Measurements from ENCODE around the gene SMCR8. TPM values are rescaled to one million over a fixed set of nuclear protein-coding genes. Genes with fewer than 3 reads are reported as not detected.
"Not testable (repeated sequence)": the region's sequence is repeated elsewhere in the genome, so short reads cannot be mapped to it uniquely, and the experiment has no call there.

The SMCR8 gene
- total RNA-seq, 1 donor from 2014 or later, result 17.3 TPM

DNA sequence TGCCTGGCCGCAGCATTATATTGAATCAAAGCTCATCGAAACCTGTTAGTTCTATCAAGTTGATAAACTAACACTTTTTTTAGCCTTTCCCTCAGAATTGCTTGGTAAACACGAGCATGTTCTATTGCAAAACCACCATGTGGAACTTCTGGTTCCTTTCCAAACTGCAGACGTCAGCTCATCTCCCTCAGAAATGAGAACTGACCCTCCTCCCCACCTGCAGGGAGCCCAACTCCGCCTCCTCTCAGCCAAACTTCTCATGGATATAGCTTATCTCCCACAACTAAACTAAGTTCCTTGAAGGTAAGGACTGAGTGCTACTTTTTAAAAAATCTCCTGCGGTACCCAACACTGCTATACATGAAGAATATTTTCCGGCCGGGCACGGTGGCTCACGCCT is 41.5 kb downstream of the SMCR8 start:
- Mint-ChIP-seq H3K4me1 (peaks cover 2% of the 10 kb centered on the region), H3K27me3 (no peaks in the 10 kb centered on the region), H3K4me3 (no peak overlapping the region), H3K9me3 (no peaks in the 10 kb centered on the region), H3K36me3 (ENCODE audit: low read depth) (peaks cover 31% of the 10 kb centered on the region), H3K27ac (no peak overlapping the region)
- no peak for DNase-seq
- intact Hi-C loops (cut with micrococcal nuclease), result no loop called here

DNA sequence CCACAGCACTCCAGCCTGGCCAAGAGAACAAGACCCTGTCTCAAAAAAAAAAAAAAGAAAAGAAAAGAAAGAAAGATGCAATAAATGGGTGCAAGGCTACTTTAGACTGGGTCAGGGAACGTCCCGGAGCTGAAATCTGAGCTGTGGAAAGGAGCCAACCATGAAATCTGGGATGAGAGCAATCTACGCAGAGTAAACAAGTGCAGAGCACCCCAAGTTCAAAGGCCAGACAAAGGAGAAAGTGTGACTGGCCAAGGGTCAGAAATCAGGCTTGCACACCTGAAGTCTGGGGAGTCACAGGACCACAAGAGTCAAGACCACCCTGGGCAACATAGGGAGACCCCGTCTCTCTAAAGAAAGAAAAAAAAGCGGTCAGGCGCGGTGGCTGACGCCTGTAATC is 45.4 kb downstream of the SMCR8 start:
- Mint-ChIP-seq H3K9me3 (no peaks in the 10 kb centered on the region), H3K36me3 (ENCODE audit: low read depth) (peaks cover 16% of the 10 kb centered on the region), H3K4me1 (peaks cover 15% of the 10 kb centered on the region), H3K27me3 (no peaks in the 10 kb centered on the region), H3K4me3 (peak overlapping the region; percentile 3), H3K27ac (peak overlapping the region; percentile 45)
- intact Hi-C loops (cut with micrococcal nuclease), result loop anchor here (5.0 kb wide), 2 partner anchors 43 to 103 kb away; partner anchors contain the start of genes FLII and SMCR8
- DNase-seq, result no peak

DNA sequence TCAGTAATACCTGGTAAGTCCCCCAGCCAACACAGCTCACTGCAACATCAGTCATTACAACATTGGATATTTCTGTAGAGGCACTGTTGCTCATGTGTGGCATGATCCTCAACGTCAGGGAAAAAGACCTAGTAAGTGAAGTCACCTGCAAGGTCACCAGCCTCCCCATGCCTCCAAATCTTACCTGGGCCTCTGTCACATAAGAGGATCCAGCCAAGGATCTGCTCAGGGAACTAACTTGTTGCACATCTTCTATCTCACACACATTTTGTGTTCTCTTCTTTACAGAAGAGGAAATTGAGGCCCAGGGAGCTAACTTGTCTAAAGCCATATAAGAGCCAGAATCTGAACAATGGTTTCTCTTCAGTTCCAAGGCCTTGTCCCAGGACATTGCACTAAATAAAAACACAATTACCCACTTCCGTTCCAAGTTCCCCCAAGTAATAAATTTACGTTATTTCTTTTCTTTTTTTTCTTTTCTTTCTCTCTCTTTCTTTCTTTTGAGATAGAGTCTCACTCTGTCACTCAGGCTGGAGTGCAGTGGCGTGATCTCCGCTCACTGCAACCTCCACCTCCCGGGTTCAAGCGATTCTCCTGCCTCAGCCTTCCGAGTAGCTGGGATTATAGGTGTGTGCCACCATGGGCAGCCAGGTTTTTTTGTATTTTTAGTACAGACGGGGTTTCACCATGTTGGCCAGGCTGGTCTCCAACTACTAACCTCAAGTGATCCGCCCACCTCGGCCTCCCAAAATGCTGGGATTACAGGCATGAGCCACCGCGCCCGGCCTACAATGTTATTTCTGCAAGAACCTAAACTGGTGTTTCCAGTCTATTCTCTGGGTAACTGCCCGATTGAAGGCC is 47.0 kb downstream of the SMCR8 start:
- no peaks in the 10 kb centered on the region for H3K27me3 Mint-ChIP-seq
- peaks cover 15% of the 10 kb centered on the region for H3K4me1 Mint-ChIP-seq
- H3K4me3 Mint-ChIP-seq, result peak overlapping the region; percentile 93
- peaks cover 11% of the 10 kb centered on the region for H3K36me3 Mint-ChIP-seq (ENCODE audit: low read depth)
- H3K27ac Mint-ChIP-seq, result peak overlapping the region; percentile 65
- no peaks in the 10 kb centered on the region for H3K9me3 Mint-ChIP-seq
- DNase-seq, result peak; percentile 62
- intact Hi-C loops (cut with micrococcal nuclease), result loop anchor here (5.0 kb wide), 2 partner anchors 45 to 105 kb away; partner anchors contain the start of genes FLII and SMCR8

DNA sequence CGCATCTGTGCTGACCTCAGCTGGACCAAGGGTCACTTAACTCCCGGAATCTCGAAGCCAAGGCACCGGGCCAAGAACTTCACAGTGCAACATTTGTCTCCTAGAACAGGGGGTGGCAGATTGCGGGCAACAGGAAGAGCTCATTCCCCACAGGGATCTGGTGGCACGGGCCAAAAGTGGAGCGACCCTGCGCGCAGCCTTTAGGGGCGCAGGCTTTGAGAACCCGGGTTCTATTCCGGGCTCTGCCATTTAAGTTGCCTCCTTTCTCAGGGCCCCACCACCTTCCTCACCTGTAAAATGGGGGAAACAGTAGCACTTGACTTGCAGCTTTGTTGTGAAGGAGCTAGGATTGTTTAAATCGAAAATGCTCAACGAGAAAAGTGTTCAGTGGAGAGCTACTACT is 47.6 kb downstream of the SMCR8 start:
- Mint-ChIP-seq H3K9me3 (no peaks in the 10 kb centered on the region), H3K36me3 (ENCODE audit: low read depth) (peaks cover 11% of the 10 kb centered on the region), H3K4me1 (peaks cover 15% of the 10 kb centered on the region), H3K4me3 (peak overlapping the region; percentile 93), H3K27me3 (no peaks in the 10 kb centered on the region), H3K27ac (peak overlapping the region; percentile 65)
- intact Hi-C loops (cut with micrococcal nuclease), result loop anchor here (5.0 kb wide), 2 partner anchors 45 to 105 kb away; partner anchors contain the start of genes FLII and SMCR8
- peak; percentile 71 for DNase-seq

DNA sequence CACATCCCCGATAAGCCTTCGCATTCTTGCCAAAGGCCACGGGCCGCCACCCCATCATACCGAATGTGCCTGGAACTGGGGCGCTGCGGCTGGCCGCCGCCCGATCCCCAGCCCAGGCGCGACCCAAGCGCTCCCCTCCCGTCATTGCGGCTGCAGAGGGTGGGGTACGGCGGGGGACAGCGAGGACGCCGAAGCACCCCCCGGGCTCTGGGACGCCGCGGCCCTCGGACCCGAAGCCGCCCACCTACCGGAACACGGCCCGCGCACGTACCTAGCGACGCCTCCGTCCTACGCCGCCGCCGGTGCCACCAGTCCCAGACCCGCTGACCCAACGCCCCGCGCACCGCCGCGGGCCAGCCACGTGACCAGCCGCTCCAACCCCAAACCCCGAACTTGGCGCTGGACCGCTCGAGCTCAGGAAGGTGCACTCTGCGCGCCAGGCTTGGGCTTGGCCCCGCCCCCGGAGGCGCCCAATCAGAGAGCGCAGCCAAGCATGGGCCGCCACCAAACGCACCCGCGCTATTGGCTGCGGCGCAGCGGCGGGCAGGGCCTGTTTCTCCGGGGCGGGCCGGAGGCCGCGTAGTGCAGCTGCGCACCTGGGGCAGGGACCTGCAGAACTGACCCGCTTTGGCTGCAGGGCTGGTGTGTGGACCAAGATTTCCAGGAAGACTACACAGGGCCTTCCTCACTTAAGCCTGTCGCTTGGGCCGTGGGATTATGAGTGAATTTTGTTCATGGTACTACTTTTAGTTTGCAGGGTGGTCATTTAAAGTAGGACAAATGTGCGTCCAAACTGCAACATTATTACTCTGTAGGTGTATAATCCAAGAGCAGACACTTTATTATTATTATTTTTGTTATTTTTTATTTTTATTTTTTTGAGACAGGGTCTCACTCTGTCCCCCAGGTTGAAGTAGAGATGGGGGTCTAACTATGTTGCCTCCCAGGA is 48.3 kb downstream of the SMCR8 start, which contains the start of gene SHMT1:
Gene SHMT1, minus strand, starts transcription at position 450 of the 949 bp plus-strand sequence. CDS start 7,569 bp downstream, outside the sequence.
- Mint-ChIP-seq H3K4me1 (peaks cover 15% of the 10 kb centered on the region), H3K4me3 (peak within 1 kb of the TSS; percentile 93), H3K27me3 (no peaks in the 10 kb centered on the region), H3K9me3 (no peaks in the 10 kb centered on the region), H3K27ac (peak within 1 kb of the TSS; percentile 91), H3K36me3 (ENCODE audit: low read depth) (peaks cover 11% of the 10 kb centered on the region)
- intact Hi-C loops (cut with micrococcal nuclease), result loop anchor here (5.0 kb wide), 2 partner anchors 46 to 106 kb away; partner anchors contain the start of genes FLII and SMCR8
- peak; percentile 98 for DNase-seq

DNA sequence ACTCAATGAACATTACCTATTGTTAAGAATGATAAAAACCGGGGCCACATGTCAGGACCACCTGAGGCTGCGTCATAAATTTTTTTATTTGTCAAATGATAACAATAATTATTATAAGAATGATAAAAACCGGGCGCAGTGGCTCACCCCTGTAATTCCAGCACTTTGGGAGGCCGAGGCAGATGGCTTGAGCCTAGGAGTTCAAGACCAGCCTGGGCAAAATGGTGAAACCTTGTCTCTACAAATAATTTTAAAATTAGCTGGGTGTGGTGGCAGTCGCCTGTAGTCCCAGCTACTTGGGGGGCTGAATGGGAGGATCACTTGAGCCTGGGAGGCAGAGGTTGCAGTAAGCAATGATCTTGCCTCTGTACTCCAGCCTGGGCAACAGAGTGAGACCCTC is 49.1 kb downstream of the SMCR8 start:
- Mint-ChIP-seq H3K9me3 (no peaks in the 10 kb centered on the region), H3K27ac (no peak overlapping the region), H3K4me1 (peaks cover 14% of the 10 kb centered on the region), H3K27me3 (no peaks in the 10 kb centered on the region), H3K4me3 (no peak overlapping the region), H3K36me3 (ENCODE audit: low read depth) (peaks cover 10% of the 10 kb centered on the region)
- intact Hi-C loops (cut with micrococcal nuclease), result loop anchor here (5.0 kb wide), 2 partner anchors 47 to 107 kb away; partner anchors contain the start of genes FLII and SMCR8
- no peak for DNase-seq

DNA sequence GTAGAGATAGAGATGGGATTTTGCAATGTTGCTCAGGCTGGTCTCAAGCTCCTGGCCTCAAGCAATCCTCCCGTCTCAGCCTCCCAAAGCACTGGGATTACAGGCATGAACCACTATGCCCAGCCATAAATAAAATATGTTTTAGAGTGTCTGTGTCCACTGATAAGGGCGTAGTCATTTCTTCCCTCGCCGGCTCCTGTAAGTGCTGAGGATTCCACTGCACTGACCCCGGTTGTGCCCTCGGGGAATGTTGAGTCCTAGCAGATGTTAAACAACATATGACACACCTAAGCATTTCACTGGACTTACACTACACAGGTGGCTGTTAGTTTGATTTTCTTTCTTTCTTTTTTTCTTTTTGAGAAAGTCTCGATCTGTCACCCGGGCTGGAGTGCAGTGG is 53.9 kb downstream of the SMCR8 start:
- peaks cover 23% of the 10 kb centered on the region for H3K27me3 Mint-ChIP-seq
- H3K27ac Mint-ChIP-seq, result no peak overlapping the region
- H3K9me3 Mint-ChIP-seq, result no peaks in the 10 kb centered on the region
- DNase-seq, result no peak
- intact Hi-C loops (cut with micrococcal nuclease), result no loop called here
- no peak overlapping the region for H3K4me3 Mint-ChIP-seq
- H3K4me1 Mint-ChIP-seq, result peaks cover 2% of the 10 kb centered on the region
- H3K36me3 Mint-ChIP-seq (ENCODE audit: low read depth), result no peaks in the 10 kb centered on the region

DNA sequence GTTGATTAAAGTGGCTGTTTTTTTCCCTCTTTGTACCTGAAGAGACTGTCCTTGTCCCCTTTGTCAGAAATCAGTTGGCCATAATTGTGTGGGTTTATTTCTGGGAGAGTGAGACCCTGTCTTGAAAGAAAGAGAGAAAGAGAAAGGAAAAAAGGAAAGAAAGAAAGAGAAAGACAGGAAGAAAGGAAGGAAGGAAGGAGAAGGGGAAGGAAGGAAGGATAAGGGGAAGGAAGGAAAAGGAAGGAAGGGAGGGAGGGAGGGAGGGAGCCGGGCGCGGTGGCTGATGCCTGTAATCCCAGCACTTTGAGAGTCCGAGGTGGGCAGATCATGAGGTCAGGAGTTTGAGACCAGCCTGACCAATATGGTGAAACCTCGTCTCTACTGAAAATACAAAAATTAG is 55.7 kb downstream of the SMCR8 start:
- no peak overlapping the region for H3K4me3 Mint-ChIP-seq
- H3K9me3 Mint-ChIP-seq, result no peaks in the 10 kb centered on the region
- no peak overlapping the region for H3K27ac Mint-ChIP-seq
- DNase-seq, result no peak
- no peaks in the 10 kb centered on the region for H3K36me3 Mint-ChIP-seq (ENCODE audit: low read depth)
- peaks cover 24% of the 10 kb centered on the region for H3K27me3 Mint-ChIP-seq
- peaks cover 2% of the 10 kb centered on the region for H3K4me1 Mint-ChIP-seq
- intact Hi-C loops (cut with micrococcal nuclease), result no loop called here

DNA sequence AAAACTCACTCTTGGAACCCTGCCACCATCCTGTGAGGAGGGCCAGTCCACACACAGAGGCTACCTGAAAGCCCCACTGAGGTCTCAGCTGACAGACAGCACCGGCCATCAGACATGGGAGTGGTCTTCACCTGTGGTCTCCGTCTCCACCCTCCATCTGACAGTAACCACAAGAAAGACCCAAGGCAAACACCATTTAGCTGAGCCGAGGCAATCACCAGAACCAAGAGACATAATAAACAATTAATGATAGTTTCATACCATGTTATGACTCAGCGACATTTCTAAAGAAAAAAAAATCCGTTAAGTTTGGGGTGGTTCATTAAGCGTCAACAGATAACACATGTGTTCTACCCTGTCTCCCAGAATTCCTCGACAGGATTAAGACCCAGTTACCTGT is 56.4 kb downstream of the SMCR8 start:
- Mint-ChIP-seq H3K36me3 (ENCODE audit: low read depth) (no peaks in the 10 kb centered on the region), H3K4me1 (peaks cover 2% of the 10 kb centered on the region)

DNA sequence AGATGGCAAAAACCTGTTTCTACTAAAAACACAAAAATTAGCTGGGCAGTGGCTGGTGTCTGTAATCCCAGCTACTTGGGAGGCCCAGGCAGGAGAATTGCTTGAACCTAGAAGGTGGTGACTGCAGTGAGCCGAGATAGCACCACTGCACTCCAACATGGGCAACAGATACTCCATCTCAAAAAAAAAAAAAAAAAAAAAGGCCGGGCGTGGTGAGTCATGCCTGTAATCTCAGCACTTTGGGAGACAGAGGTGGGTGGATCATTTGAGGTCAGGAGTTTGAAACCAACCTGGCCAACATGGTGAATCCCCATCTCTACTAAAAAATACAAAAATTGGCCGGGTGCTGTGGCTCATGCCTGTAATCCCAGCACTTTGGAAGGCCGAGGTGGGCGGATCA is 58.1 kb downstream of the SMCR8 start:
- peaks cover 24% of the 10 kb centered on the region for H3K27me3 Mint-ChIP-seq
- H3K4me1 Mint-ChIP-seq; H3K4me3 Mint-ChIP-seq; H3K27ac Mint-ChIP-seq; intact Hi-C loops (cut with micrococcal nuclease); H3K36me3 Mint-ChIP-seq (ENCODE audit: low read depth); DNase-seq; H3K9me3 Mint-ChIP-seq: not testable (repeated sequence)

More for the DNA sequence above, 56.4 kb downstream of the SMCR8 start:
- intact Hi-C loops (cut with micrococcal nuclease), result no loop called here
- H3K27me3 Mint-ChIP-seq, result peaks cover 24% of the 10 kb centered on the region
- no peak for DNase-seq
- H3K27ac Mint-ChIP-seq, result no peak overlapping the region
- no peak overlapping the region for H3K4me3 Mint-ChIP-seq
- H3K9me3 Mint-ChIP-seq, result no peaks in the 10 kb centered on the region

DNA sequence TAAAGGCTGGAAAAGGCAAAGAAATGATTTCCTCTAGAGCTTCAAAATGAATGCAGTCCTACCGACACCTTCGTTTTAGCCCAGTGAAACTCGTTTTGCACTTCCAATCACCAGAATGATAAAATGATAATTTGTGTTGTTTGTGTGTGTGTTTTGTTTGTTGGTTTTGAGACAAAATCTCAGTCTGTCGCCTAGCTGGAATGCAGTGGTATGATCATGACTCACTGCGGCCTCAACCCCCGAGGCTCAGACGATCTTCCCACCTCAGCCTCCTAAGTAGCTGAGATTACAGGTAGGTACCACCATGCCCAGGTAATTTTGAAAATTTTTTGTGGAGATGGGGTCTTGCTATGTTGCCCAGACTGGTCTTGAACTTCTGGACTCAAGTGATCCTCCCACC is 59.1 kb downstream of the SMCR8 start:
- intact Hi-C loops (cut with micrococcal nuclease), result no loop called here
- Mint-ChIP-seq H3K4me1 (peaks cover 3% of the 10 kb centered on the region), H3K4me3 (no peak overlapping the region), H3K9me3 (no peaks in the 10 kb centered on the region), H3K27me3 (peaks cover 24% of the 10 kb centered on the region), H3K27ac (no peak overlapping the region), H3K36me3 (ENCODE audit: low read depth) (no peaks in the 10 kb centered on the region)
- no peak for DNase-seq
